Mucosa of descending colon (tissue), 3 donors: ENCODE results near the gene ZC3H12D. TPM values are rescaled to one million over a fixed set of nuclear protein-coding genes. Genes with fewer than 3 reads are reported as not detected.

Experiments
- ATAC-seq: fragments of 200-7000 bp; cut with Tn5 transposase; one replicate; pipeline ENCODE4 v1.9.1; 2020; ENCODE audit warnings: mild to moderate bottlenecking, moderate library complexity
- DNase-seq, 3 donors: peaks; one replicate each; pipeline ENCODE4 v3.0.0-alpha.2; 2020
- H3K36me3 ChIP-seq: fragments of 200-600 bp; one replicate; pipeline ENCODE4 v1.8.0; 2021; ENCODE audit warnings: low read depth, mild to moderate bottlenecking
- H3K4me1 ChIP-seq: fragments of 200-600 bp; one replicate; pipeline ENCODE4 v1.8.0; 2021; ENCODE audit warnings: low read depth, mild to moderate bottlenecking
- H3K4me3 ChIP-seq: fragments of 200-600 bp; one replicate; pipeline ENCODE4 v1.8.0; 2021; ENCODE audit warnings: mild to moderate bottlenecking
- H3K9me3 ChIP-seq: fragments of 200-600 bp; one replicate; pipeline ENCODE4 v1.8.0; 2021; ENCODE audit warnings: mild to moderate bottlenecking
- intact Hi-C, 2 donors: fragments of 100-400 bp; cut with DNase I in 1 of 2; cut with micrococcal nuclease in 1 of 2; formaldehyde crosslinking; loops; one replicate each; pipeline versions ENCODE4 v1.11.0 to v1.11.1; 2022; cut with DNase I, micrococcal nuclease
- total RNA-seq, 3 donors: library from RNA; stranded (reverse); fragmentation: NEBNext Ultra II Directional in 2 of 3; extraction: Animal tissue kit (Norgen Biotek cat#: 25700) in 2 of 3; gene quantifications; one replicate each; pipeline versions ENCODE4 v1.2.1 to v1.2.4, GENCODE V29; 2021 to 2023
- TF ChIP-seq, protein P1 (sequence below): fragments of 200-600 bp; IDR thresholded peaks from one replicate; pipeline ENCODE4 v1.8.0; 2022; ENCODE audit warnings: antibody characterized with exemption, mild to moderate bottlenecking
- donor health status: DM: no; HTN: no; CAD: no; lungs with moderate emphysema.
- donor health status: DM: no; HTN: no; CAD: no.
- donor health status: DM: no; HTN: yes; CAD: no.

The ZC3H12D gene
- total RNA-seq, 3 donors from 2014 or later, result 5.2 to 9.1 (median 8.9) TPM

DNA sequence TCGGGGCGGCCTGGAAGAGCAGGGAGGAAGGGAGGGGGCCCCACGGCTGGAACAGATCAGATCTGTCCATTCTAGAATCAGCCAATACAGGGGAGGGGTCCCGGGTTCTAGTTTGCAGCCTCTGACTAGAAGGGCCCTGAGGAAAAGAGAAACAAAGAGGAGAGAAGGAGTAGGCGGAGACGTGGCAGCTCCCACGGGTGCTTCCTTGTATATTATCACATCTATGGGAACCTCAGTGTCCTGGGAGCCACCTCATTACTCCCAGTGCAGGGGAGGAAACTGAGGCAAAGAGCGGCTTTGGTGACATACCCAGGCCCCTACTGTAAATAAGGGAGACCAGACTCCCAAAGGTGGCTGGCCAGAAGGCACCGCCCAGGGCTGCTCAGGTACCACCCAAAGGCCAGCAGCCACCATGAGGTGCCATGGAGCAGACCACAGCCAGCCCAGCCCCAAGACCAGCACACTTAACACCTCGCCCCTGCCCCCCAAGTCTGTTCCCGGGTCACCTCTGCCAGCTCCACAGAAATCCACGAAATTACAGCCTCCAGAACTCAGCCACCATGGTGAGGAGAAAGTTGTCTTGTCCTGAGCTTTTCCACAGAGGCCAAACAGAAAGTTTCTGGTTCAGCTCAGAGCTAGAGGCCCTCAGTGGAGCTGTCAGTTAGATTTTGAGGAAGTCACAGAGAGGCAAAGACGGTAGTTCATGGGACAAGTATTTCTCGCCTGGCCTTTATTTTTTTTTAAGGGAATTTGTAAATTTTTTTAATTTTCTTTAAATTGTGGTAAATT, 2.1 kb downstream of the ZC3H12D start:
- Histone ChIP-seq H3K36me3 (no peaks in the 10 kb centered on the region), H3K4me1 (peaks cover 8% of the 10 kb centered on the region), H3K4me3 (no peak overlapping the region), H3K9me3 (no peaks in the 10 kb centered on the region)
- ATAC-seq, result no peak
- TF ChIP-seq, protein P1, sequence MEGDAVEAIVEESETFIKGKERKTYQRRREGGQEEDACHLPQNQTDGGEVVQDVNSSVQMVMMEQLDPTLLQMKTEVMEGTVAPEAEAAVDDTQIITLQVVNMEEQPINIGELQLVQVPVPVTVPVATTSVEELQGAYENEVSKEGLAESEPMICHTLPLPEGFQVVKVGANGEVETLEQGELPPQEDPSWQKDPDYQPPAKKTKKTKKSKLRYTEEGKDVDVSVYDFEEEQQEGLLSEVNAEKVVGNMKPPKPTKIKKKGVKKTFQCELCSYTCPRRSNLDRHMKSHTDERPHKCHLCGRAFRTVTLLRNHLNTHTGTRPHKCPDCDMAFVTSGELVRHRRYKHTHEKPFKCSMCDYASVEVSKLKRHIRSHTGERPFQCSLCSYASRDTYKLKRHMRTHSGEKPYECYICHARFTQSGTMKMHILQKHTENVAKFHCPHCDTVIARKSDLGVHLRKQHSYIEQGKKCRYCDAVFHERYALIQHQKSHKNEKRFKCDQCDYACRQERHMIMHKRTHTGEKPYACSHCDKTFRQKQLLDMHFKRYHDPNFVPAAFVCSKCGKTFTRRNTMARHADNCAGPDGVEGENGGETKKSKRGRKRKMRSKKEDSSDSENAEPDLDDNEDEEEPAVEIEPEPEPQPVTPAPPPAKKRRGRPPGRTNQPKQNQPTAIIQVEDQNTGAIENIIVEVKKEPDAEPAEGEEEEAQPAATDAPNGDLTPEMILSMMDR, result no peak
- intact Hi-C loops, result no loop called here
- DNase-seq, result no peak

DNA sequence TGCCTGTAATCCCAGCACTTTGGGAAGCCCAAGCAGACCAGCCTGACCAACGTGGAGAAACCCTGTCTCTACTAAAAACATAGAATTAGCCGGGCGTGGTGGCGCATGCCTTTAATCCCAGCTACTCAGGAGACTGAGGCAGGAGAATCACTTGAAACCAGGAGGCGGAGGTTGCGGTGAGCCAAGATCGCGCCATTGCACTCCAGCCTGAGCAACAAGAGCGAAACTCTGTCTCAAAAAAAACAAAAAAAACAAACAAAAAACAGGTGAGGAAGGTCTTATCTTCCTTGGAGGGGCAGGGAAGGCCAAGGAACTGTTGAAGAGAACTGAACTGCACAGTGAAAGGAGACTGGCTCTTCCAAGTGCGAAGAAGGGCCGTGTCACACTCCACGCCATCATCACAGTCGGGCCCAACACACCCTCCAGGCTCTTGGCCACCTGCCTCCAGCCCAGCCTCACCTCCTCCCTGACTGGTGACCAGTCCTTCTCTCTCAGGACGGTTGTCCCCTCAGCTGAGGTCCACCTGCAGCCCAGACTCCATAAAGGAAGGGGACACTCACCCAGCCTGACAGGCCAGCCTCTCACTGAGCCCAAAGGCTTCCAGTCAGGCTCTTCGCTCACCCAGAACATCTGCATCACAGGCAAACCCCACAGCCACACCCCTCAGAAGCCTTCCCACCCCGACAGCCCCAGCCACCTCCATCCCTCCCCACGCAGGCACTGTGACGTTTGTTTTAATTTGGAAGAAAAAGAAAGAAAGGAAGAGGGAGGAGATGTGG, 4.1 kb downstream of the ZC3H12D start:
- Histone ChIP-seq H3K36me3 (no peaks in the 10 kb centered on the region), H3K4me3 (no peak overlapping the region), H3K4me1 (peaks cover 5% of the 10 kb centered on the region), H3K9me3 (no peaks in the 10 kb centered on the region)
- ATAC-seq, result no peak
- DNase-seq, result no peak
- intact Hi-C loops, result no loop called here
- TF ChIP-seq, protein P1, result no peak

DNA sequence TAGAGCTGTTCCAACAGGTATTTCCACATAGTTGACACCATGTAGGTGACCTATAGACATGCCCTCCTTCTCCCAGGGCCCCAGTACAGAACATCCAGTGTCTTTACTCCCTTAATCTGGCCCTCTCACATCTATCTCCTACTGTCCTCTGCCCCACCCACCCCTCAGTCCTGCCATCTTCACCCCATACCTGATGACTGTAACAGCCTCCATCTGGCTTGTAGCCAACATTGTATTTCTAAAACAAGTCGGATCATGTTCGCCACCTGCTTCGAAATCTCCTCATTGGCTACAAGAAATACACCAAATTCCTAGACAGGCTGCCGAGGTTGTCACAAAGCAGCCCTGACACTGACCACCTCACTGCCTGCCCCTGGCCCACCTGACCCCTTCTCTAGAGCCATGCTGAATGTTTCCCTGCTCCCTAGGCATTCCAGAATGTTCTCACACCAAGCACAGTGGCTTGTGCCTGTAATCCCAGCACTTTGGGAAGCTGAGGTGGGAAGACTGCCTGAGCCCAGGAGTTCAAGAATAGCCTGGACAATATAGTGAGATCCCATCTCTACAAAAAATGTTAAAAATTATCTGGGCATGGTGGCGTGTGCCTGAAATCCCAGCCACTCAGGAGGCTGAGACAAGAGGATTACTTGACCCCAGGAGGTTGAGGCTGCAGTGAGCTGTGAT, 6.0 kb downstream of the ZC3H12D start:
- ATAC-seq, result no peak
- intact Hi-C loops, result no loop called here
- TF ChIP-seq, protein P1, result no peak

DNA sequence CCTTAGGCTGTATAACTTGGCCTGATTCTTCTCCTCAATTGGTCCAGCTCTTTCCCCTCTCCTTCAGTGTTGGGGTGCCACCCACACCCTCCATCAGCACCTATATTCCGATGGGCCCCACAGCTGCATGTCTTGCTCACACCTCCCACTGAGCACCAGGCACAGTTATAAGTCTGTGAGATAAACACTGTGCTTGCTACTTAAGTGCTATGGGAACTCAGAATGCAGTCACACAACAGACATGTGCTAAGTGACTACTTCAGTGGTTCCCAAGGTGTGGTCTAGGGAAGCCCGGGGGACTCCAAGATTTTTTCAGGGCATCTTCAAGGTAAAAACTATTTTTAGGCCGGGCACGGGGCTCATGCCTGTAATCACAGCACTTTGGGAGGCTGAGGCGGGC, 7.3 kb downstream of the ZC3H12D start:
- intact Hi-C loops, result no loop called here
- DNase-seq, result no peak
- peaks cover 24% of the 10 kb centered on the region for H3K4me1 ChIP-seq
- TF ChIP-seq, protein P1, result no peak
- no peaks in the 10 kb centered on the region for H3K9me3 ChIP-seq
- ATAC-seq, result no peak
- no peaks in the 10 kb centered on the region for H3K36me3 ChIP-seq
- H3K4me3 ChIP-seq, result no peak overlapping the region

More for the DNA sequence above, 6.0 kb downstream of the ZC3H12D start:
- no peaks in the 10 kb centered on the region for H3K9me3 ChIP-seq
- H3K4me3 ChIP-seq, result no peak overlapping the region
- peaks cover 11% of the 10 kb centered on the region for H3K4me1 ChIP-seq
- no peak for DNase-seq
- H3K36me3 ChIP-seq, result no peaks in the 10 kb centered on the region

DNA sequence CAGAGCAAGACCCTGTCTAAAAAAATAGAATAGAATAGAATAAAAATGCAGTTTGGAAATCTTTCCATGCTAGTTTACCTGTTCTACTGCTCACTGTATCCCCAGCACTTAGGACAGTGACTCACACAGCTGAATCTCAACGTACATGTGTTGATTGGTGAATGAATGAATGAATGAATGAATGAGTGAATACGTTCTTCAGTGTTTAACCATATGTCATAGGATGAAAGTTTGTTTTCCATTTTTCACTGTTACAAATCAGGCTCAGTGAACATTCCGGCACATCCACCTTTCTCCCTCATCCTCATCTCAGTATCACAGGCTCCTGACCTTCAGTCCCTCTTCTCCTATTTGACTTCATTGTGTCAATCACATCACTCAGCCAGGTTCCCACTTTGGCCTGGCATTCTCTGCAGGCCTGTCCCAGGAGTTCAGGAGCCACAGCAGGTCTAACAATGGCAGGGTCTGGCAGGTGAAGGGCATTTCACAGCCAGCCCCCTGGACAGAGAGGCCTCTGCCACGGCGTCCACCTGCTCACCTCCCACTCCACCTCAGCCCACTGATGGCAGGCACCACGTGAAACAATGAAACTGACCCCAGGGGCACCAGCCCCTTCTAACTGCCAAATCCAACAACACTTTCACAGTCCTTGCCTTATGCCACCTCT, 7.9 kb downstream of the ZC3H12D start:
- no peak overlapping the region for H3K4me3 ChIP-seq
- H3K36me3 ChIP-seq, result no peaks in the 10 kb centered on the region
- intact Hi-C loops, result no loop called here
- no peaks in the 10 kb centered on the region for H3K9me3 ChIP-seq
- TF ChIP-seq, protein P1, result no peak
- no peak for ATAC-seq
- peaks cover 26% of the 10 kb centered on the region for H3K4me1 ChIP-seq
- no peak for DNase-seq
